H1 (cell line): ENCODE measurements around the gene DGKH. TPM values are rescaled to one million over a fixed set of nuclear protein-coding genes. Genes with fewer than 3 reads are reported as not detected.

Experiments used
- CTCF ChIA-PET: fragments of 300-600 bp; sonication (Branson Sonifier 250); formaldehyde crosslinking; loops from one replicate; lab custom pipeline; 2021; ENCODE audit not compliant: partially characterized antibody; lab: Charles Lee
- POLR2A ChIA-PET: fragments of 300-600 bp; sonication (Branson Sonifier 250); formaldehyde crosslinking; loops from one replicate; lab custom pipeline; 2021; ENCODE audit warnings: inconsistent platforms; ENCODE audit not compliant: partially characterized antibody; lab: Charles Lee
- DNase-seq, 2 experiments: peaks; one replicate each; pipeline versions ENCODE4 v3.0.0 to v3.0.0-alpha.2; 2010 to 2022; ENCODE audit warnings: low spot score in 2 of 2, low read depth in 1 of 2, mixed read lengths in 1 of 2
- FAIRE-seq: peaks from 2 replicates; lab custom pipeline; 2011; peaks lifted over from hg19 to GRCh38; lab: Jason Lieb, UNC
- H2AFZ ChIP-seq: 2 replicates; pipeline ENCODE4 v1.8.1; 2012; ENCODE audit warnings: low read length, inconsistent platforms
- H2AK5ac ChIP-seq: 2 replicates; pipeline ENCODE4 v1.6.1; 2013; ENCODE audit warnings: low read depth, low read length
- H2BK120ac ChIP-seq: replicated peaks from 2 replicates; pipeline ENCODE3; 2013; ENCODE audit warnings: low read depth, low read length, inconsistent platforms
- H2BK12ac ChIP-seq: 2 replicates; pipeline ENCODE4 v1.6.1; 2013; ENCODE audit warnings: low read depth, low read length
- H2BK15ac ChIP-seq: 2 replicates; pipeline ENCODE4 v1.6.1; 2013; ENCODE audit warnings: low read length
- H2BK20ac ChIP-seq: 2 replicates; pipeline ENCODE4 v1.6.1; 2013; ENCODE audit warnings: low read length
- H2BK5ac ChIP-seq: 2 replicates; pipeline ENCODE4 v1.6.1; 2013; ENCODE audit warnings: low read depth, low read length
- H3K14ac ChIP-seq: 2 replicates; pipeline ENCODE4 v1.6.1; 2013; ENCODE audit warnings: inconsistent platforms; ENCODE audit not compliant: insufficient read length
- H3K18ac ChIP-seq: 2 replicates; pipeline ENCODE4 v1.6.1; 2013; ENCODE audit warnings: low read length; ENCODE audit errors: extremely low read depth
- H3K23ac ChIP-seq: 2 replicates; pipeline ENCODE4 v1.6.1; 2013; ENCODE audit warnings: inconsistent platforms; ENCODE audit not compliant: insufficient read length
- H3K23me2 ChIP-seq: 2 replicates; pipeline ENCODE4 v1.6.1; 2013; ENCODE audit warnings: low read depth, low read length
- H3K27ac ChIP-seq: 2 replicates; pipeline ENCODE4 v1.6.1; 2011; ENCODE audit warnings: low read depth, low read length, inconsistent platforms
- H3K27me3 ChIP-seq, 4 experiments: replicated peaks in 1 of 4; 1 replicate in 1 of 4; 2 replicates in 3 of 4; pipeline versions ENCODE4 v1.6.1 to v1.8.1; 2011 to 2013; ENCODE audit warnings: low read length in 3 of 4, mild to moderate bottlenecking in 3 of 4, inconsistent platforms in 2 of 4, mixed read lengths in 2 of 4, moderate library complexity in 1 of 4; ENCODE audit not compliant: control insufficient read depth in 3 of 4, insufficient read depth in 3 of 4; ENCODE audit errors: extremely low read depth in 1 of 4
- H3K36me3 ChIP-seq, 4 experiments: 2 replicates each; pipeline versions ENCODE4 v1.6.1 to v1.8.1; 2011 to 2013; ENCODE audit warnings: mild to moderate bottlenecking in 4 of 4, low read length in 3 of 4, moderate library complexity in 2 of 4, control low read depth in 1 of 4, inconsistent platforms in 1 of 4; ENCODE audit not compliant: insufficient read depth in 4 of 4, control insufficient read depth in 2 of 4
- H3K4ac ChIP-seq: replicated peaks from 2 replicates; pipeline ENCODE3; 2013; ENCODE audit warnings: low read length, low read depth, mixed read lengths, inconsistent platforms; ENCODE audit not compliant: insufficient read length
- H3K4me1 ChIP-seq, 4 experiments: replicated peaks in 1 of 4; 1 replicate in 1 of 4; 2 replicates in 3 of 4; pipeline versions ENCODE4 v1.6.1 to v1.8.1; 2011 to 2013; ENCODE audit warnings: low read length in 3 of 4, inconsistent platforms in 2 of 4, mixed read lengths in 1 of 4; ENCODE audit not compliant: insufficient read depth in 4 of 4, control insufficient read depth in 3 of 4
- H3K4me2 ChIP-seq, 2 experiments: 2 replicates each; pipeline versions ENCODE4 v1.6.1 to v1.8.1; 2011 to 2013; ENCODE audit warnings: low read depth in 2 of 2, low read length in 2 of 2, control low read depth in 1 of 2, inconsistent platforms in 1 of 2, mild to moderate bottlenecking in 1 of 2; ENCODE audit not compliant: insufficient read depth in 1 of 2
- H3K4me3 ChIP-seq, 4 experiments: fragments of 200-600, 300-600 bp in 1 of 4; sonication (generic), shearing (Covaris generic), sonication (Bioruptor Twin) in 1 of 4; 2 replicates each; pipeline versions ENCODE4 v1.5.1 to v1.8.1; 2011 to 2016; ENCODE audit warnings: low read length in 4 of 4, low read depth in 3 of 4, control low read depth in 2 of 4, inconsistent platforms in 2 of 4, mild to moderate bottlenecking in 2 of 4, mixed read lengths in 1 of 4, moderate library complexity in 1 of 4; ENCODE audit not compliant: insufficient read depth in 2 of 4; ENCODE audit errors: extremely low read depth in 1 of 4
- H3K56ac ChIP-seq: replicated peaks from 2 replicates; pipeline ENCODE3; 2013; ENCODE audit warnings: low read depth, mild to moderate bottlenecking, mixed read lengths, low read length, inconsistent platforms; ENCODE audit not compliant: insufficient read length
- H3K79me1 ChIP-seq: 2 replicates; pipeline ENCODE4 v1.6.1; 2013; ENCODE audit warnings: low read depth, low read length, control low read depth
- H3K79me2 ChIP-seq, 2 experiments: 2 replicates each; pipeline versions ENCODE4 v1.6.1 to v1.8.1; 2012 to 2013; ENCODE audit warnings: low read length in 2 of 2, mild to moderate bottlenecking in 2 of 2, inconsistent platforms in 1 of 2; ENCODE audit not compliant: insufficient read depth in 2 of 2, control insufficient read depth in 1 of 2
- H3K9ac ChIP-seq, 4 experiments: replicated peaks in 1 of 4; 1 replicate in 1 of 4; 2 replicates in 3 of 4; pipeline versions ENCODE4 v1.6.1 to v1.8.1; 2011 to 2013; ENCODE audit warnings: low read depth in 3 of 4, low read length in 3 of 4, control low read depth in 2 of 4, mild to moderate bottlenecking in 2 of 4, moderate library complexity in 2 of 4, inconsistent platforms in 1 of 4; ENCODE audit errors: extremely low read depth in 1 of 4
- H3K9me3 ChIP-seq, 2 experiments: 2 replicates each; pipeline versions ENCODE4 v1.6.1 to v1.8.1; 2012 to 2013; ENCODE audit warnings: mild to moderate bottlenecking in 2 of 2, moderate library complexity in 2 of 2, control low read depth in 1 of 2, inconsistent platforms in 1 of 2, low read depth in 1 of 2, low read length in 1 of 2, mixed read lengths in 1 of 2; ENCODE audit not compliant: insufficient read depth in 2 of 2
- H4K20me1 ChIP-seq, 2 experiments: replicated peaks in 1 of 2; 2 replicates each; pipeline versions ENCODE3 to v1.8.1; 2011 to 2013; ENCODE audit warnings: inconsistent platforms in 2 of 2, low read length in 2 of 2, mild to moderate bottlenecking in 1 of 2; ENCODE audit not compliant: insufficient read depth in 2 of 2, control insufficient read depth in 1 of 2
- H4K5ac ChIP-seq: 2 replicates; pipeline ENCODE4 v1.6.1; 2013; ENCODE audit warnings: low read length, low read depth, mixed read lengths, inconsistent platforms; ENCODE audit not compliant: insufficient read length
- H4K8ac ChIP-seq: 2 replicates; pipeline ENCODE4 v1.8.0; 2013; ENCODE audit warnings: mild to moderate bottlenecking, moderate library complexity, low read length, inconsistent platforms; ENCODE audit not compliant: insufficient read depth; ENCODE audit errors: extremely low read depth
- H4K91ac ChIP-seq: replicated peaks from 2 replicates; pipeline ENCODE3; 2013; ENCODE audit warnings: low read length, mixed read lengths, inconsistent platforms; ENCODE audit not compliant: insufficient read length
- CBX5 ChIP-seq: fragments of 300-800, 300-1000 bp; sonication (generic); IDR thresholded peaks from 2 replicates; pipeline ENCODE4 v1.7.1; 2016; ENCODE audit warnings: antibody characterized with exemption, low read length, low read depth
- CHD2 ChIP-seq: IDR thresholded peaks from 2 replicates; pipeline ENCODE4 v1.6.1; 2012; ENCODE audit warnings: low read length, improper control_type of control experiment
- E2F6 ChIP-seq: IDR thresholded peaks from 2 replicates; pipeline ENCODE4 v1.6.1; 2012; ENCODE audit warnings: inconsistent platforms
- GTF2F1 ChIP-seq: IDR thresholded peaks from 2 replicates; pipeline ENCODE4 v1.6.1; 2012; ENCODE audit warnings: low read depth, low read length, improper control_type of control experiment, borderline replicate concordance
- NRF1 ChIP-seq: IDR thresholded peaks from 2 replicates; pipeline ENCODE4 v1.6.1; 2011; ENCODE audit warnings: mild to moderate bottlenecking, low read depth, low read length, improper control_type of control experiment
- SP1 ChIP-seq: IDR thresholded peaks from 2 replicates; pipeline ENCODE4 v1.6.1; 2011; ENCODE audit warnings: low read depth, low read length
- TBP ChIP-seq: IDR thresholded peaks from 2 replicates; pipeline ENCODE4 v1.6.1; 2011; ENCODE audit warnings: low read depth, low read length, improper control_type of control experiment
- polyA plus RNA-seq, 7 experiments: library from polyadenylated mRNA; depleted of rRNA in 3 of 7; stranded (reverse) in 5 of 7; unstranded in 2 of 7; fragments of >200 nt in 5 of 7; fragments of 200-250 nt in 2 of 7; gene quantifications; 1 replicate in 5 of 7; 2 replicates in 1 of 7; 4 replicates in 1 of 7; pipeline versions ENCODE4 v1.2.1 to v1.2.3, GENCODE V29; 2011 to 2013; ENCODE audit warnings: missing spikeins in 2 of 7, mixed read lengths in 2 of 7
- total RNA-seq: library from RNA; stranded (reverse); fragmentation: NEBNext Ultra II Directional; extraction: Animal tissue kit (Norgen Biotek cat#: 25700); gene quantifications from 2 replicates; pipeline ENCODE4 v1.2.1, GENCODE V29; 2021

DGKH gene
- total and polyA plus RNA-seq, 2 of the 8 experiments (the other 6 are each of a cell fraction or from before 2014, with no cell fraction given), result 2.1 to 7.9 TPM

- Histone ChIP-seq H2BK15ac (no peak overlapping the region), H3K18ac (no peak overlapping the region), H4K20me1 (no peaks in the 10 kb centered on the region), H4K91ac (no peak overlapping the region), H4K8ac (no peak overlapping the region), H3K14ac (no peak overlapping the region), H3K27ac (no peak overlapping the region), H2BK12ac (no peak overlapping the region), H3K4ac (no peak overlapping the region), H3K56ac (no peak overlapping the region), H3K36me3 (peaks cover 0 to 8% (median 0%) of the 10 kb centered on the region in 4 experiments; a peak in 1 of 8 replicates), H3K9me3 (no peaks in the 10 kb centered on the region), H3K9ac (no peak overlapping the region), H3K4me3 (no peak overlapping the region), H3K23ac (no peak overlapping the region), H2BK5ac (no peak overlapping the region), H3K79me2 (no peaks in the 10 kb centered on the region), H4K5ac (no peak overlapping the region), H3K27me3 (no peaks in the 10 kb centered on the region; a peak in 2 of 7 replicates), H3K23me2 (no peaks in the 10 kb centered on the region; the same call in 1 of the 2 replicates), H3K4me1 (peaks cover 0 to 5% (median 0%) of the 10 kb centered on the region in 4 experiments; a peak in 1 of 7 replicates), H2AK5ac (no peak overlapping the region), H3K4me2 (no peak overlapping the region), H2BK120ac (no peak overlapping the region), H2BK20ac (no peak overlapping the region), H3K79me1 (no peaks in the 10 kb centered on the region), H2AFZ (no peak overlapping the region)
- CTCF ChIA-PET, result no interaction called here
- POLR2A ChIA-PET, result interaction anchor here (0.6 kb wide), 1 partner anchor 10 kb away, joined by 3 read pairs; no protein-coding TSS in a partner anchor
- FAIRE-seq (no peak), DNase-seq (no peak)
- TF ChIP-seq TBP (no peak), GTF2F1 (no peak), E2F6 (no peak), CHD2 (no peak), NRF1 (no peak), CBX5 (no peak), SP1 (no peak)
These were observed 127.8 kb downstream of the DGKH start for GRCh38 chr13:42176294-42176693.
